ENCODE data around the gene ARPP19.
A peak's percentile ranks its signal among the peaks of the same experiment; 100 is the strongest.
"Not testable (repeated sequence)": the region's sequence is repeated elsewhere in the genome, so short reads cannot be mapped to it uniquely, and the experiment has no call there.

ARPP19 gene

DNA sequence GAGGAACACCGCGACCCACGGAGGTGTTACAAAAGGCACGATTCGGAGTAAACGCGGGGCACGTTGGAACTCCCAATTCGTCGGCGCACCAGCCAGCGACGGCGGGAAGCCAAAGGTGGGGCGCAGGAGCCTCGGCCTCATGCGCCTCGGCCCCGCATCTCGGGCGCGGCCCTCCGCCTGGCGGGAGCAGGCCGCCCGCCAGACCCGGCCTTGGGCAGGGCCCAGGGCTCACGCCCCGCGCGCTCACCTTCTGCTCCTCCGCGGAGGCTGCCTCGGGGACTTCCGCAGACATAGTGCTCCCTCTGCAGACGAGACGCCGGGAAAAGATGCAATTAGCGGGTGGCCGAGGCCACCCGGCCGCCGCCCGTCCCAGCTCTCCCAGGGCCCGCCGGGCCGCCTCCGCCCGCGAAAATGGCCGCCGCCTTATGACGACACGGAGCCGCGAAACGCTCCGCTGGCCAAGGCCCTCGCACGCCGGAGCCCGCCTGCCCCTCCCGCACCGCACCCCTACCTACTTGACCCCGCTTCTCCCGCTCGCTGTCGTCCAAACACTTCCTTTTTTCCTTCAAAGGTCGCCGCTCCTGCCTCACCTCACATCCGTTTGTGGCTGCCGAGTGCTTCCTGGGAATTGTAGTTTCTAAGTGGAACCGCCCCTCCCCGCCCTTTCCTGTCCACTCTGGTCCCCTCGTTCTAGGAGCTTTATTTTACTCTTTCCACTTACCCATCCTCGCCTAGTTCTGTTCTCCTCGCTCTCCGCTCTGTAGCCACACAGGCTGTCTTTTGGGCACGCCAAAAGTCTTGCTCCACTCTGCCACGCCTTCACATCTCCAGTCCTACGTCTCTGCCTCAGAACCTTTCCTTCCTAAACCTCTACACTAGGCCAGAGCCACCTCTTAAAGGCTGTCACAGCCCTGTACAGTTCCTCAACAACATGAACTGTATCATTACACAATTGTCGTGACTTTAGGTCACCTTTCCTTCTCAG is at the start of gene ARPP19:
ARPP19 (minus strand) TSS at position 430 of the 985 bp plus-strand sequence; CDS start at position 292, 138 bp downstream.
- peak; percentile 76 for DNase-seq (ENCODE audit: low spot score)

GRCh38 chr15:52617026-52617425 is 48.2 kb upstream of the ARPP19 start:
- DNase-seq (ENCODE audit: low spot score), result no peak

- no peak for DNase-seq (ENCODE audit: low spot score)
These were observed 46.5 kb upstream of the ARPP19 start for GRCh38 chr15:52615302-52615701.

DNA sequence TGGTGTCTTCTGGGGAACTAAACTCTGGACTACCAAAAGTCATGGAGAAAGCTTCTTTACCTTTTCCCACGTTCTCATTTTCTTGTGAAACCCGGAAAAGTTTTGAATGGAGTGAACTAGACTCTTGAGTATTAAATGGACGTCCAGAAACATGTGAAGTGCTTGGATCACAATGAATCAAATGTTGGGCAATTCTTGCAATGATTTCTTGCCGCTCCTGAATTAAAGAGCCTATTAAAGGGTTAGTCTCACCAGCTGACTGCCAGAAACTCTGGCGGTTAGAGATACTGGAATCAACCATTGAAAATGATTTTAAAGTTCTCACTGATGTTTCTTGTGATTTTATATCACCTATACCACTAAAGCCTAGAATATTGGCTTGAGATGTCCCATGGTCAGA is 40.8 kb upstream of the ARPP19 start:
- no peak for DNase-seq (ENCODE audit: low spot score)

DNA sequence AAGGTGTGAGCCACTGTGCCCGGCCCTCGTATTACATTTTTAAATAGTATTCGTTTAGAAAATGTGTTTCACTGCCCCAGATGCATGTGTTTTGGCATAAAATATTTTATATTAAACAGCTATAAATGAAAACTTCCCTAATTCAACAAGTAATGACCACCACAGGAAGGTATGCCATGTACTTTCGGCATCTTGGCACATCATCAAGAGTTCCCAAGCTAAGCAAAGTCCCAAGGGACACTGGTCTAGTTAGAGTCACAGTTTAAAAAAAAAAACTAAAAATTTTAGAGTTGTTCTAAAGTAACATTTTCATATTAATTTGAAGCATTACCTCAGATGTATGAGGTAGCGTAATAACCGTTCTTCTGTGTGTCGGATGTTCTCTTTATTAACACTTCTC is 15.6 kb upstream of the ARPP19 start:
- no peak for DNase-seq (ENCODE audit: low spot score)

DNA sequence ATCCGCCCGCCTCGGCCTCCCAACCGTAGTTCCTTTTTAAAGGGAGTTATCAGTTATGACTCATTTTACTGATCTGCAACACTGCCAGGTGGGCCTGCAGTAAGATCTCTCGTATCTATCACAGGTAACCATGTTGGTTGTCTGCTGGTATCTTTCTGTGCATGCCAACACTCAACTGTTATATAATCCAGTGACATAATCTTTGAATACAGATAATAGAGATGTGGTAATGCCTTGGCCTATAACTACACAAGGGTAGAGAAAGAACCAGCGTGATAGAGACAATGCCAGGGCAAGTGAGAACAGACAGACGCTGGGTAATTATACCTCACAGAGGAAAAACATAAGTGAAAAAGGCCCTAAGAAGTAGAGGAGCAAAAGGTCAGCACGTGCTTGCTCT is 11.0 kb upstream of the ARPP19 start:
- DNase-seq (ENCODE audit: low spot score), result no peak

DNA sequence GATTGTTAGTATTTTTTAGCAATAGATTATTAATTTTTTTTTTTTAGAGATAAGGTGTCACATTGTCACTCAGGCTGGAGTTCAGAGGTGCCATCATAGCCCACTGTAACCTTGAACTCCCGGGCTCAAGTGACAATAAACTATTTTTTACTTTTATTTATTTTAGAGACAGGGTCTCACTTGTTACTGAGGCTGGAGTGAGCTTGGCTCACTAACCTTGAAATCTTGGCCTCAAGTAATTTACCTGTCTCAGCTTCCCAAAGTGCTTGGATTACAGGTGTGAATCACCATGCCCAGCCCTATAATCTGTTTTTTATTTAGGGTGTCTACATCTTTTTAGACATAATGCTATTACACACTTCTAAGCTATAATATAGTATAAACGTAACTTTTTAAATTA is 7.9 kb upstream of the ARPP19 start:
- no peak for DNase-seq (ENCODE audit: low spot score)

GRCh38 chr15:52575573-52575972 is 6.7 kb upstream of the ARPP19 start:
- not testable (repeated sequence) for DNase-seq (ENCODE audit: low spot score)

GRCh38 chr15:52575072-52575471 is 6.2 kb upstream of the ARPP19 start:
- DNase-seq (ENCODE audit: low spot score), result no peak

GRCh38 chr15:52574623-52575022 is 5.8 kb upstream of the ARPP19 start:
- not testable (repeated sequence) for DNase-seq (ENCODE audit: low spot score)

- peak; percentile 41 for DNase-seq (ENCODE audit: low spot score)
These were observed 794 bp downstream of the ARPP19 start for GRCh38 chr15:52567871-52568600.

DNA sequence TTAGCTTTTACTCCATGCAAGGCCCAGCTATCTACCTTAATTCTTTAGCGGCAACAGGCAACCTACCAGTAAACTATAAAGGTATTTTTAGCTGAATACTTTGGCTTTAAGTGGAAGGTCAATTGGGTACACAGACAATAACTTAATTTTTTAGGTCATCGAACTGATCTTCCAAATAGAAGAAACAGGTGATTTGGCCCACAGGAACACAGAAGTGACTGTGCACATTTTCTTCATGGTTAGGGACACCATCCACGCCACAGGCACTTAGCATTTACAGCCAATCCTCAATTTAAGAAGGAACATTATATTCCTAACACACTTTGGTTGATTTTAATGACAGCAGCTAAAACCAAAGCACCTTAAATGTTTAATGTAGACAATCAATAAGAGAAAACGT is 1.9 kb downstream of the ARPP19 start:
- DNase-seq (ENCODE audit: low spot score), result peak; percentile 36

- not testable (repeated sequence) for DNase-seq (ENCODE audit: low spot score)
These were observed 3.1 kb downstream of the ARPP19 start for GRCh38 chr15:52565417-52566358.

- DNase-seq (ENCODE audit: low spot score), result no peak
These were observed 5.2 kb downstream of the ARPP19 start for GRCh38 chr15:52563501-52564060.

GRCh38 chr15:52559575-52559974 is 9.3 kb downstream of the ARPP19 start:
- peak; percentile 23 for DNase-seq (ENCODE audit: low spot score)

DNA sequence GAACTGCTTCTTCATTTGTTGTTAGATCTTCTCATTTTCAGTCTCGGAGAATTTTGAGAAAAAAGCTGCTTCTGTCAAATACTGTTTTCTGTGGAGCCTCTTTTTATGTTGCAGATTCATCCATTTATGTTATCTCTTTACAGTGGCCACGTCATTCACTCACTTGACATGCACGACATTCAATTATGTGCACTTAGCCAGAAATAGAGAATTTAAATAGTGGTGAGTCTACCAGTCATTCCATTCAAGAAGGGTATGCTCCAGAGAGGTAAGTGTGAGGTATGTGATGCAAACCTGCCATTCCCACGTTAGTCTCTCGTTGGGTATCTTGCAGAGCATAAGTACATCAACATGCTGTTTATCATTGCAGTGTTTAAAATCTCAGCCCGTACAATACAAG is 9.8 kb downstream of the ARPP19 start:
- no peak for DNase-seq (ENCODE audit: low spot score)

DNA sequence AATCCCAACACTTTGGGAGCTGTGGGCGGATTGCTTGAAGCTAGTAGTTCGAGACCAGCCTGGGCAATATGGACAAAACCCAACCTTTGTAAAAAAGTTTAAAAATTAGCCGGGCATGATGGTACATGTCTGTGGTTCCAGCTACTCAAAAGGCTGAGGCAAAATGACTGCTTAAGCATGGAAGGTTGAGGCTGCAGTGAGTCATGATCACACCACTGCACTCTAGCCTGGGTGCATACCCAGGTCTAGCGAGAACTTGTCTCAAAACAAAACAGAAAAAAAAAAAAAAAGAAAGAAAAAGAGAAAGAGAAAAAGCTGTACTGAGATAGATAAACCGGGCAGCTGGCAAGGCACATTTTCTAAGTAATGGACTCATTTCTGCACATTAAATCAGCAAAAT is 10.6 kb downstream of the ARPP19 start:
- no peak for DNase-seq (ENCODE audit: low spot score)

DNA sequence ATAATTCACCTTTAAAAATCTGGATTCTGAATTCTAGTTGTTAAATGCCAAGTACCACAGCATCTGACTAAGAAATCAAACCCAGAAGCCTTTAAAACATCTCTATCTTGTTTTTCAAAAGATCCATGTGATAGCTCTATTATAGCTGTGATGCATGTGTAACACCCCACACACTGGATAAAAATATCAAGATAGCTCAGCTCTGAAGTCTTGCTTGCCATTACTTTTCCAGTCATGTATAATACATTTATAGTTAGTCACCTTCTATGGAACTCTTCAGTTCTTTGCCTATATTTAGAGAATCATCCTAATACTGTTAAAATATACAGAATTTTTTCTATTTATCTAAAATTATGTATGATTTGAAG is 11.6 kb downstream of the ARPP19 start:
- no peak for DNase-seq (ENCODE audit: low spot score)

GRCh38 chr15:52556524-52557273 is 12.1 kb downstream of the ARPP19 start:
- DNase-seq (ENCODE audit: low spot score), result no peak

DNA sequence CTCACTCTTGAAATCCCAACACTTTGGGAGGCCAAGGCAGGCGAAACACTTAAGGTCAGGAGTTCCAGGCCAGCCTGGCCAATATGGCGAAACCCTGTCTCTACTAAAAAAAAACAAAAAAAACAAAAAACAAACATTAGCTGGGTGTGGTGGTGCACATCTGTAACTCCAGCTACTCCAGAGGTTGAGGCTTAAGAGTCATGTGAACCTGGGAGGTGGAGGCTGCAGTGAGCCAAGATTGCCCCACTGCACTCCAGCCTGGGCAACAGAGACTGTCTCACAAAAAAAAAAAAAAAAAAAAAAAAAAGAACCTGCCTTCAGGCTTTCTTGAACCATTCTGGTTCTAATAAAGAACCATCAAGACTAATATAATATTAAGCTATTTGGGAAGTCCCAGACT is 16.5 kb downstream of the ARPP19 start:
- DNase-seq (ENCODE audit: low spot score), result no peak

DNA sequence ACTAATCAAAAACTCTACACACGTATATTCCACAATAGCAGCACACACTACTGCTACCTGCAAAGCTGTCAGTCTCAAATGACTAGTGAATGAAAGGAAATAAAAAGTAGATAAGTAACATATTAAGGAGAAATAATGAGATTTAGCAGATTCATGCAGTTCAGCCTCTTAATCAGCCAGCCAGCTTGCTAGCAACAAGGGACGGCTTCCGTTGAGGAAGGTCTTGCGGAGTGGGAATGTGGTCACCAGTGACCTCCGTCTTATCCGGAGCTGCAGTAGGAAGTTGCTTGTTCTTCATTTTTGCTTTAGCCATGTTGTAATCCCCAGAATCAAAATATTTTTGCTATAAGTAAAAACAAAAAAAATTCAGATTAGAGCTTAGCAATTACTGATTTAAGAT is 17.1 kb downstream of the ARPP19 start:
- DNase-seq (ENCODE audit: low spot score), result no peak
